Measurements from ENCODE around the gene STARD9. TPM values are rescaled to one million over a fixed set of nuclear protein-coding genes. Genes with fewer than 3 reads are reported as not detected.

STARD9 gene
- total and polyA plus RNA-seq, 9 of the 15 experiments (the other 6 are each of a cell fraction or from before 2014, with no cell fraction given), result 0.45 to 6.0 (median 3.6) TPM

DNA sequence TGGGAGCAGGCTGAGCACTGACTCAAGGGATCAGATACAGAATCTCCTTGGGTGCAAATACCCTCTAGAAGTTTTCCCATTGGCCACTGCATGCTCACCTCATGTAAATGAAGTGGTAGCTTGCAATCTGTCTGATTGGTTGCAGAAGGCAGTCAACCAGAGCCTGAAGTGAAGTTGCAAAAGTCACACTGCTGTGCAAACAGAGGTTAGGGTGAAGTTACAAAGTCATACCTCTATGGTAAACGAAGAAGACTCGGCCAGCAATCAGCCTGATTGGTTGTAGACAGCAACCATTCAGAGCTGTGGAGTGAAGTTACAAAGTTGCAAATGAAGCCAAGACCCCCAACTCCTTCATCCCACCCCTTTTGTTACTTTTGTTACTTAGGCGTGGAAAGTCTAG lies 27.1 kb downstream of the STARD9 start (continued):
- TF ChIP-seq, protein P1, sequence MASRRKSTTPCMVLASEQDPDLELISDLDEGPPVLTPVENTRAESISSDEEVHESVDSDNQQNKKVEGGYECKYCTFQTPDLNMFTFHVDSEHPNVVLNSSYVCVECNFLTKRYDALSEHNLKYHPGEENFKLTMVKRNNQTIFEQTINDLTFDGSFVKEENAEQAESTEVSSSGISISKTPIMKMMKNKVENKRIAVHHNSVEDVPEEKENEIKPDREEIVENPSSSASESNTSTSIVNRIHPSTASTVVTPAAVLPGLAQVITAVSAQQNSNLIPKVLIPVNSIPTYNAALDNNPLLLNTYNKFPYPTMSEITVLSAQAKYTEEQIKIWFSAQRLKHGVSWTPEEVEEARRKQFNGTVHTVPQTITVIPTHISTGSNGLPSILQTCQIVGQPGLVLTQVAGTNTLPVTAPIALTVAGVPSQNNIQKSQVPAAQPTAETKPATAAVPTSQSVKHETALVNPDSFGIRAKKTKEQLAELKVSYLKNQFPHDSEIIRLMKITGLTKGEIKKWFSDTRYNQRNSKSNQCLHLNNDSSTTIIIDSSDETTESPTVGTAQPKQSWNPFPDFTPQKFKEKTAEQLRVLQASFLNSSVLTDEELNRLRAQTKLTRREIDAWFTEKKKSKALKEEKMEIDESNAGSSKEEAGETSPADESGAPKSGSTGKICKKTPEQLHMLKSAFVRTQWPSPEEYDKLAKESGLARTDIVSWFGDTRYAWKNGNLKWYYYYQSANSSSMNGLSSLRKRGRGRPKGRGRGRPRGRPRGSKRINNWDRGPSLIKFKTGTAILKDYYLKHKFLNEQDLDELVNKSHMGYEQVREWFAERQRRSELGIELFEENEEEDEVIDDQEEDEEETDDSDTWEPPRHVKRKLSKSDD (conservative IDR thresholded peaks at IDR 0.05; ENCODE audit: low read length), result no peak
- TF ChIP-seq RUNX1 (IDR thresholded peaks at IDR 0.05; ENCODE audit: low read depth) (no peak), C11orf30 (IDR thresholded peaks at IDR 0.05; ENCODE audit: low read depth) (peak; percentile 18; the same call in 1 of the 2 replicates), JUND (IDR thresholded peaks at IDR 0.05; ENCODE audit: borderline replicate concordance, low read depth, low read length) (0 out of 2 replicates have a peak, but pooled peaks have one; percentile 13), JUND (tag; IDR thresholded peaks at IDR 0.05; ENCODE audit: borderline replicate concordance, low read depth, low read length) (no peak), RREB1 (CRISPR knock-in tag; IDR thresholded peaks at IDR 0.05) (no peak), PKNOX1 (IDR thresholded peaks at IDR 0.05) (peak; percentile 67; the same call in 1 of the 2 replicates), EP300 (IDR thresholded peaks at IDR 0.05; ENCODE audit: low read length) (peak; percentile 58), FOXA3 (CRISPR knock-in tag; conservative IDR thresholded peaks at IDR 0.05 in 1 of 2, IDR thresholded peaks at IDR 0.05 in 1 of 2) (peak; percentile 83 to 98), SUPT5H (IDR thresholded peaks at IDR 0.05) (no peak), ZNF76 (CRISPR knock-in tag; IDR thresholded peaks at IDR 0.05; ENCODE audit: borderline replicate concordance) (no peak), ATF7 (IDR thresholded peaks at IDR 0.05) (peak; percentile 34; the same call in 1 of the 2 replicates), ZBED1 (IDR thresholded peaks at IDR 0.05) (no peak), SIX5 (IDR thresholded peaks at IDR 0.05; ENCODE audit: borderline replicate concordance in 1 of 2, insufficient read depth in 1 of 2, low read depth in 1 of 2, low read length in 2 of 2) (no peak), SMAD2 (IDR thresholded peaks at IDR 0.05; ENCODE audit: low read depth, low read length) (no peak)
- TF ChIP-seq, protein P2, sequence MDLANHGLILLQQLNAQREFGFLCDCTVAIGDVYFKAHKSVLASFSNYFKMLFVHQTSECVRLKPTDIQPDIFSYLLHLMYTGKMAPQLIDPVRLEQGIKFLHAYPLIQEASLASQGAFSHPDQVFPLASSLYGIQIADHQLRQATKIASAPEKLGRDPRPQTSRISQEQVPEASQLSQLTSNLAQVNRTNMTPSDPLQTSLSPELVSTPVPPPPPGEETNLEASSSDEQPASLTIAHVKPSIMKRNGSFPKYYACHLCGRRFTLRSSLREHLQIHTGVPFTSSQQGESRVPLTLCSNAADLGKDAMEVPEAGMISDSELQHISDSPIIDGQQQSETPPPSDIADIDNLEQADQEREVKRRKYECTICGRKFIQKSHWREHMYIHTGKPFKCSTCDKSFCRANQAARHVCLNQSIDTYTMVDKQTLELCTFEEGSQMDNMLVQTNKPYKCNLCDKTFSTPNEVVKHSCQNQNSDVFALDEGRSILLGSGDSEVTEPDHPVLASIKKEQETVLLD (IDR thresholded peaks at IDR 0.05), result no peak
